Fibroblast of lung (primary cell): ENCODE data around the gene RELCH. TPM values are rescaled to one million over a fixed set of nuclear protein-coding genes. Genes with fewer than 3 reads are reported as not detected.

Experiments used
- DNase-seq, 2 donors: peaks; one replicate each; pipeline versions ENCODE4 v3.0.0 to v3.0.0-alpha.2; 2010; ENCODE audit warnings: low read depth in 2 of 2
- H2AFZ ChIP-seq: 2 replicates; pipeline ENCODE4 v1.5.1; 2012; ENCODE audit warnings: low read length, control low read depth, inconsistent platforms
- H3K27ac ChIP-seq: 2 replicates; pipeline ENCODE4 v1.5.1; 2011; ENCODE audit warnings: low read length, control low read depth; ENCODE audit not compliant: insufficient read depth
- H3K27me3 ChIP-seq: 2 replicates; pipeline ENCODE4 v1.5.1; 2011; ENCODE audit warnings: mild to moderate bottlenecking, low read length; ENCODE audit not compliant: control insufficient read depth, insufficient read depth
- H3K36me3 ChIP-seq: 2 replicates; pipeline ENCODE4 v1.5.1; 2011; ENCODE audit warnings: low read length; ENCODE audit not compliant: control insufficient read depth, insufficient read depth
- H3K4me1 ChIP-seq: 2 replicates; pipeline ENCODE4 v1.5.1; 2011; ENCODE audit warnings: low read length; ENCODE audit not compliant: control insufficient read depth, insufficient read depth; ENCODE audit errors: extremely low read depth
- H3K4me2 ChIP-seq: 2 replicates; pipeline ENCODE4 v1.5.1; 2011; ENCODE audit warnings: low read length, control low read depth; ENCODE audit not compliant: insufficient read depth; ENCODE audit errors: extremely low read depth
- H3K4me3 ChIP-seq, 4 experiments: fragments of 200-600 bp in 1 of 4; sonication (generic) in 1 of 4; replicated peaks in 1 of 4; 2 replicates each; pipeline ENCODE4 v1.5.1; 2011 to 2016; ENCODE audit warnings: low read length in 4 of 4, low read depth in 3 of 4, mild to moderate bottlenecking in 3 of 4, control low read depth in 2 of 4, inconsistent platforms in 1 of 4, mixed read lengths in 1 of 4; ENCODE audit not compliant: insufficient read depth in 1 of 4; ENCODE audit errors: control extremely low read depth in 1 of 4
- H3K79me2 ChIP-seq: 2 replicates; pipeline ENCODE4 v1.5.1; 2012; ENCODE audit warnings: mild to moderate bottlenecking, low read length, inconsistent platforms; ENCODE audit not compliant: control insufficient read depth, insufficient read depth
- H3K9ac ChIP-seq: 2 replicates; pipeline ENCODE4 v1.5.1; 2011; ENCODE audit warnings: mild to moderate bottlenecking, low read length, control low read depth; ENCODE audit not compliant: insufficient read depth
- H3K9me3 ChIP-seq: 2 replicates; pipeline ENCODE4 v1.5.1; 2012; ENCODE audit warnings: low read depth, low read length; ENCODE audit not compliant: control insufficient read depth, insufficient read depth
- H4K20me1 ChIP-seq: 2 replicates; pipeline ENCODE4 v1.5.1; 2011; ENCODE audit warnings: low read length; ENCODE audit not compliant: control insufficient read depth, insufficient read depth; ENCODE audit errors: extremely low read depth
- EZH2 ChIP-seq: IDR thresholded peaks from 2 replicates; pipeline ENCODE4 v1.5.1; 2012; ENCODE audit warnings: low read length, control low read depth, mild to moderate bottlenecking; ENCODE audit errors: missing control alignments
- polyA plus RNA-seq, 2 donors: library from polyadenylated mRNA; depleted of rRNA in 1 of 2; stranded (reverse) in 1 of 2; unstranded in 1 of 2; fragments of >200 nt; gene quantifications; 2 replicates each; pipeline ENCODE4 v1.2.1, GENCODE V29; 2011 to 2012; ENCODE audit warnings: missing spikeins in 1 of 2
- total RNA-seq: library from RNA; depleted of rRNA; stranded (reverse); fragments of >200 nt; gene quantifications from 2 replicates; pipeline ENCODE4 v1.2.1, GENCODE V29; 2014
- TF ChIP-seq, protein P1 (sequence below), 2 donors: IDR thresholded peaks in 1 of 2; conservative IDR thresholded peaks in 1 of 2; 1 replicate in 1 of 2; 2 replicates in 1 of 2; pipeline ENCODE4 v1.5.1; 2011 to 2012; ENCODE audit warnings: low read length in 2 of 2, control low read depth in 1 of 2, inconsistent platforms in 1 of 2, low read depth in 1 of 2, mild to moderate bottlenecking in 1 of 2

RELCH gene
- total and polyA plus RNA-seq, 2 donors (not counting 1 experiment from before 2014, with no cell fraction given), result 13.1 to 34.5 TPM

- no peak overlapping the region for H2AFZ ChIP-seq
- H3K79me2 ChIP-seq, result no peaks in the 10 kb centered on the region
- no peak for DNase-seq
- no peak overlapping the region for H3K4me3 ChIP-seq
- no peaks in the 10 kb centered on the region for H3K9me3 ChIP-seq
- no peak overlapping the region for H3K27ac ChIP-seq
- H3K9ac ChIP-seq, result no peak overlapping the region
- H3K36me3 ChIP-seq, result no peaks in the 10 kb centered on the region
- no peaks in the 10 kb centered on the region for H3K27me3 ChIP-seq
- no peaks in the 10 kb centered on the region for H3K4me1 ChIP-seq
- TF ChIP-seq EZH2, result no peak
- TF ChIP-seq, protein P1, sequence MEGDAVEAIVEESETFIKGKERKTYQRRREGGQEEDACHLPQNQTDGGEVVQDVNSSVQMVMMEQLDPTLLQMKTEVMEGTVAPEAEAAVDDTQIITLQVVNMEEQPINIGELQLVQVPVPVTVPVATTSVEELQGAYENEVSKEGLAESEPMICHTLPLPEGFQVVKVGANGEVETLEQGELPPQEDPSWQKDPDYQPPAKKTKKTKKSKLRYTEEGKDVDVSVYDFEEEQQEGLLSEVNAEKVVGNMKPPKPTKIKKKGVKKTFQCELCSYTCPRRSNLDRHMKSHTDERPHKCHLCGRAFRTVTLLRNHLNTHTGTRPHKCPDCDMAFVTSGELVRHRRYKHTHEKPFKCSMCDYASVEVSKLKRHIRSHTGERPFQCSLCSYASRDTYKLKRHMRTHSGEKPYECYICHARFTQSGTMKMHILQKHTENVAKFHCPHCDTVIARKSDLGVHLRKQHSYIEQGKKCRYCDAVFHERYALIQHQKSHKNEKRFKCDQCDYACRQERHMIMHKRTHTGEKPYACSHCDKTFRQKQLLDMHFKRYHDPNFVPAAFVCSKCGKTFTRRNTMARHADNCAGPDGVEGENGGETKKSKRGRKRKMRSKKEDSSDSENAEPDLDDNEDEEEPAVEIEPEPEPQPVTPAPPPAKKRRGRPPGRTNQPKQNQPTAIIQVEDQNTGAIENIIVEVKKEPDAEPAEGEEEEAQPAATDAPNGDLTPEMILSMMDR (conservative IDR thresholded peaks at IDR 0.05 in 1 of 2, IDR thresholded peaks at IDR 0.05 in 1 of 2; ENCODE audit: low read depth in 1 of 2, low read length in 2 of 2), result no peak
- H3K4me2 ChIP-seq, result no peak overlapping the region
- no peaks in the 10 kb centered on the region for H4K20me1 ChIP-seq
Observed at GRCh38 chr18:62144338-62144737, 42.7 kb upstream of the RELCH start.

- DNase-seq, result no peak
- Histone ChIP-seq H3K79me2 (no peaks in the 10 kb centered on the region), H3K36me3 (no peaks in the 10 kb centered on the region), H3K4me2 (no peak overlapping the region), H3K27me3 (no peaks in the 10 kb centered on the region), H3K9ac (no peak overlapping the region), H3K4me1 (no peaks in the 10 kb centered on the region), H2AFZ (no peak overlapping the region), H3K27ac (no peak overlapping the region), H3K4me3 (no peak overlapping the region), H4K20me1 (no peaks in the 10 kb centered on the region), H3K9me3 (no peaks in the 10 kb centered on the region)
- TF ChIP-seq EZH2, result no peak
- TF ChIP-seq, protein P1 (conservative IDR thresholded peaks at IDR 0.05 in 1 of 2, IDR thresholded peaks at IDR 0.05 in 1 of 2; ENCODE audit: low read depth in 1 of 2, low read length in 2 of 2), result no peak
Observed at GRCh38 chr18:62151068-62151771, 35.8 kb upstream of the RELCH start.

DNA sequence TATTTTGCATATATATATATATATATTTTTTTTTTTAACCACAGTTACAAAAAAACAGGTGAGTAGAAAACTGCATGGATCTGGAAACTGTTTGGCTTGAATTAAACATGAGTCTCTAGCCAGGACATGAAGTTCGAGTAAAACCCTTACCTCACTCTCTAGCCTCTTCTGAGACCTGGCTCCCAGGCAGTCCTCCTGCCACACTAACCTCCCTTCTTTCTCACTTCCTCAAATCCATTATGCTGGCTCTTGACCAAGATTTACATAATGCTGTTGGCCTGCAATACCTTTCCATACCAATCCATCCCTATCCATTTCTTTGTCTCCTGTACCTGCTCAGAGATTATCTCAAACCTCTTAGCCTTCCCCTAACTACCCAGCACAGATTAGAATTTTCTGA, 34.2 kb upstream of the RELCH start:
- no peak overlapping the region for H3K9ac ChIP-seq

More for the DNA sequence above, 34.2 kb upstream of the RELCH start:
- no peak overlapping the region for H3K27ac ChIP-seq
- no peaks in the 10 kb centered on the region for H3K79me2 ChIP-seq
- H3K4me2 ChIP-seq, result no peak overlapping the region
- H4K20me1 ChIP-seq, result no peaks in the 10 kb centered on the region
- H2AFZ ChIP-seq, result no peak overlapping the region
- H3K36me3 ChIP-seq, result no peaks in the 10 kb centered on the region
- no peak for DNase-seq
- no peak overlapping the region for H3K4me3 ChIP-seq
- no peaks in the 10 kb centered on the region for H3K9me3 ChIP-seq
- H3K27me3 ChIP-seq, result no peaks in the 10 kb centered on the region
- no peaks in the 10 kb centered on the region for H3K4me1 ChIP-seq
- no peak for TF ChIP-seq EZH2
- TF ChIP-seq, protein P1 (conservative IDR thresholded peaks at IDR 0.05 in 1 of 2, IDR thresholded peaks at IDR 0.05 in 1 of 2; ENCODE audit: low read depth in 1 of 2, low read length in 2 of 2), result no peak
